Dermis blood vessel endothelial cell (primary cell): ENCODE measurements around the gene CYFIP2. TPM values are rescaled to one million over a fixed set of nuclear protein-coding genes. Genes with fewer than 3 reads are reported as not detected.

Experiments
- DNase-seq: peaks from one replicate; pipeline ENCODE4 v3.0.0; 2010
- total RNA-seq: library from RNA; depleted of rRNA; stranded (reverse); fragments of >200 nt; gene quantifications from 2 replicates; pipeline ENCODE4 v1.2.3, GENCODE V29; 2014

Gene CYFIP2
- total RNA-seq, 1 donor from 2014 or later: 11.7 TPM

DNA sequence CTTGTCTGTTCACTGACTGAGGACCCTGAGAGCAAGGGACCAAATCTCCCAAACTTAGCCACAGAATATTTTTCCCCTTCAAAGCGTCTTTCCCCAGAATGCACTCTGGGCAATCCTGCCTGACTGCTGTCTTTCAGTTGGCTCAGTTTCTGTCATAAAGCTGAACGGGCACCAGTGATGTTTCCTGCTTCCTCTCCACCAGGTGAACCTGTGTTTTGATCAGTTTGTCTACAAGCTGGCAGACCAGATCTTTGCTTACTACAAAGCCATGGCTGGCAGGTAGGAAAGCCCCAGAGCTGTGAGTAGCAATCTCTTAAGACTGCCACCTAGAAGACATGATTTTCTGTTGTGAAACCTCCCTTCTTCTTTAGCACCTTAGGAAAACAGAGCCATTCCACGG lies 61.8 kb downstream of the CYFIP2 start:
- DNase-seq: no peak

DNA sequence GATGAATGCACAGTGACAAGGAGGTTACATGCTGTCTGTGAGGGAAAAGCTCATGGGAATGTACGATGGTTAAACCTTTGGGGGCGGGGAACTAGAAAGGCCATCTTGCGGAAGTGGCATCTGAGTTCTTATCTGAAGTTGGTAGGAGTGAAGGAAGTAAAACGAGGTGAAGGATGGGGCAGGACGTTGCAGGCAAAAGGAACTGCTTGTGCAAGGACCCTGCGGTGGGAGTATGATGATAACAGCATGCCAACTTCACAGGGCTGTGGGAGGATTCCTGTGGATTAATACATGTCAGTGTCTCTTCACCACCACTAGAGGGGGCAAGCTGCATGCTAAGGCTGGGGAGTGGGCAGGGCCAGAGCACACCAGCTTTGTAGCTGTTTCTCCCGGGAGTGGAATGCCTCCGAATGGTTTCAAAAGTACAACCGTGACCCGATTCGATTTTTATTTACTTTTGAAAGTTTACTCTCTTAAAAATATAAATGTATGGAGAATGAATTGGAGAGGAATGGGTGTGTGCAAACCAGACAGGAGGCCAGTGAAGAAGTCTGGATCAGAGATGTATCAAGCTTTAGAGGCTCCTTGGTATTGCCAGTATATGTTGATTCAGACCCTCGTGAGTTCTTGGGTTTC lies 62.5 kb downstream of the CYFIP2 start:
- peak; percentile 86 for DNase-seq

DNA sequence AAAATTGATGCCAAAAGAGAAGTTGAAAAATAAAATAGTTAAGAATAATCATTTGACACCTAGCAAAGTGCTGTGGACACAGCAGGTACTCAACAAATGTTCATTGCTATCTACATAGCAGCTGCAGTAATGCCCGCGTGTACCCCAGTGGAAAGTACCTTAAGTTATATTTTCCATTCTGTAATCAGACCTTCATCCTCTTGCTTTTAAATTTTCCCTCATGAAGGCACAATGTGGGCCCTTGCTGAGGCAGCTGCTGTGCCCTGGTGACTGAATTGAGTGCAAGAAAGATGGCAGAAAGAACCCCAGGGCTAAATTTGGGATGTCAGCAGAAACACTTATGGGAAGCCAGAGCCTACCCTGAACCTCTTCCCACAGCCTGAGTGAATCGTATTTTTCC lies 65.9 kb downstream of the CYFIP2 start:
- no peak for DNase-seq

DNA sequence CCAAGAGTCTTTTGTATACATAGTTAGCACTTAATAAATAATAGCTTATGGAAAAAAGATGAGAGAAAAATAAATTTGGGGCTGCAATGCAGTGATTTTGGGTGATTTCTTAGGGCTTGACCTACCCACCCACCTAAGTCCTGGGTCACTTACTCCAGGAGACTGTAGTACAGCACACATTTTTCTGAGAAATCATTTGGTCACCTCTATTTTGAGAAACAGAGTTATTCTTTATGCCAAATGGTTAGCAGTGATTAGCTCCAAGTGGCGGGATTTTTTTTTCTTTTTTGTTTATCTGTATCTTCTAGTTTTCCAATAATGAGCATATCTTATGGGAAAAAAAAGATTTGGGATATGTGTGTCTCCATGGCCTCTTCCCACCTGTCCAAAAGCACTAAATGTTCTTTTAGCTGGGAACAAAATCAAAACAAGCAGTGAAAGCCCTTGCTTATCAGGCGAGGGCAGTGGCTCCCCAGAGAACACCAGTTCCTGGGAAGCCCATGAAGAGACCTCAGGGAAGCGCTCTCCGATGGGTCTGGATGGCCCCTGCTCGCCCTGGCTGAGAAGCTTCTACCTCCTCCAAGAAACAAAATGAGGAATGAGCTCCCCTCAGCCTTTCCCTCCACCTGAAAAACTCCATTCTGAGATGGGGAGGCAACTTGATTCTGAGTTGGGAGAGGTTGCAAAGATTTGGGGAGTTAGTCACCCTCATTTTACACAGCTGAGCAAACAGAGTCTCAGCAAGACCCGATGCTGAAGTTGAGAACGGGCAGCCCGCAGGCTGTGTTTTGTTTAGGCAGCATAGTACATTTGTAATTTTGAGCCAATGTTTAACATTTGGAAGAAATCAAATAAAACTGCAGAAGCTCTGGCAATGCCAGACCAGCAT lies 69.9 kb downstream of the CYFIP2 start:
- DNase-seq: no peak

DNA sequence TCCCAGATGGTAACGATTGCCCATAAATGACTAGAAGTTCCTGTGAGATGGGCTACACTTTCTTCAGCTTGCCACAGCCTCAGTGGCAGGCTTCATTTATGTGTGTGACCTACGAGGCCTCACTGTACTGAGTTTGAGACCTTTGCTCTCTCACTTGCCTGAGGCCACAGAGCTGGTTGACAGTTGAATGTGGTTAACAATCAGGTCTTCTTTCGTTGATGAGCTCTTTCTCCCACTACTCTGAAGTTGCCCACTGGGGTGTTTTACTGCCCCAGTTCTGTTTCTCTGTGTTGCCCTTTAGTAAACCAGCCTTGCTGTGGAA lies 70.5 kb downstream of the CYFIP2 start:
- no peak for DNase-seq

DNA sequence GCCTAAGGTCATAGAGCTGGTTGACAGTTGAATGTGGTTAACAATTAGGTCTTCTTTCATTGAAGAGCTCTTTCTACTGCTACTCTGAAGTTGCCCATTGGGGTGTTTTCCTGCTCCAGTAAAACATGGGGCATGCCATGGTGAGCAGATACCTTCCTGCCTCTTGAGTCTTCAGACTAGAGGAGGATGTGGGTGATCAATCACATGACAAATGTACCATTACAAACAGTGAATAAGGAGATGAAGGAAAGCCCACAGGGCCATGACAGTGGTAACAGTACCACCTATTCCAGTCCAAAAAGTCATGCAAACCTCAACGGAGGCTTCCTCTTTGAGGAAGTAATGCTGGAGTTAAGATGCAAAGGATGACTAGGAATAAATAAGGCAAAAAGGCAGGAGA lies 73.5 kb downstream of the CYFIP2 start:
- DNase-seq: no peak

DNA sequence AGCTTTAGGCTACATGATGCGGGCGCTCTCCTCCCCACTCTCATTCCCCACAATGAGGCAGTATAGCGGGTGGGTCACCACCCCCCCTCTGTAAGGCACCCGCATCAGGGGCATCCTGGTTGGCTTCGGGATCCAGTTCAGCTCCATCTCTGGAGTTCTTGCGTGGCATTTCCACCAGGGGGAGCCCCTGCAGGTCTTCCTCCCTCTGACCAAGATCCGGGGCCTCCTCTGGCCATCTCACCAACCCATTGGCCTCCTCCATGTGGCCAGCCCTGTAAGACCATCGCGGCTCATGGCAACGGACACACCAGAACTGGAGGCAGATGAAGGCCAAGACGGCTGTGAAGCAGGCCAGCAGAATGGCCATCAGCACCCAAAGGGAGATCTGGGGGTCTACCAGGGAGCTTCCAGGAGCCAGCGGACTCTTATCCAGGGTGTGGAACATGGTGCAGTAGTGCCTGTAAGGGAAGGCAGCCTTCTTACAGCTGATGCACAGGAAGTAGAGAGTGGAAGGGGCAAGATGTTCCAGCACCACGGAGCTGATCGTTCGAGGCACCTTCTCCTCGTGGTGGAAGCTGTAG lies 77.0 kb downstream of the CYFIP2 start:
- peak; percentile 56 for DNase-seq

DNA sequence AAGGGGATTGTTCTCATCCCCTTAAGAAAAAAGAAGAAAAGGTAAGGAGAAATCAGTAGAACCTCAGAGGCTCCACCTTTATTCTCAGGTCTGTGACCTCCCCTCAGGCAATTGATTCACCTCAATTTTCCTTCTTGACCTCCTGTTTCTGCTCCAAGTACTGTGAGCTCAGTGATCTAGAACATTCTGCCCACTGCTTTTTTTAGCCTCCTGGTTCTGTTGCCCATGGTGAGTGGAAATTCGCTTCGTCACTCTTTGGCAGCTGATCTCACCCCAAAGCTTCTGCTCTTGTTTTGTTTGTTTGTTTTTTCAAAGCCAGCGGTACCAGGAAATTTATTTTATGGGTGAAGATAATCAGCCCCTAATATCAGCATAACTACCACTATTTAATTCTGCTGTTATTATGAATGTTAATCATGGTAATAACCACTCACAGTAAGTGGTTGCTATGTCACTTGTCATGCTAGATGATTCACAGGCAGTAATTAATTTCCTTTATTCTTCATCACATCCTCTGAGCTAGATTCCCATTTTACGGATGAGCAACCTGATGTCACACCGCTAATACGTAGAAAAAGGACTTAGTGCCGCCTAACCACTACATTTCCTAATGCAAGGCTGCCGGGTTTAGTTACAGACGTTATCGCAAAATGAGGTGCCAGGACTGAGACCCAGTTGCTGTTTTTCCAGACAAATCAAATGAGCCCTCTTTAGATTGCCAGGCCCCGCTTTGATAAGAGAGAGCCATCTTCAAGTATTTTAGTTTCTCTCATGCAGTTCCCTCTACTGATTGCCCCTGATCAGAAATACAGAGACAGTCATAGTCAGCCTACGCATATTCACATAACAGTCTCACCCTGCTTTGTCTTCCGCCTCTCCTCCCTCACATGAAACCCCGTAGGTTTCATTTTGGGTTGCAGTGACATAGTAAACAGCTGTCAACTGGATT lies 78.2 kb downstream of the CYFIP2 start:
- DNase-seq: peak; percentile 2

DNA sequence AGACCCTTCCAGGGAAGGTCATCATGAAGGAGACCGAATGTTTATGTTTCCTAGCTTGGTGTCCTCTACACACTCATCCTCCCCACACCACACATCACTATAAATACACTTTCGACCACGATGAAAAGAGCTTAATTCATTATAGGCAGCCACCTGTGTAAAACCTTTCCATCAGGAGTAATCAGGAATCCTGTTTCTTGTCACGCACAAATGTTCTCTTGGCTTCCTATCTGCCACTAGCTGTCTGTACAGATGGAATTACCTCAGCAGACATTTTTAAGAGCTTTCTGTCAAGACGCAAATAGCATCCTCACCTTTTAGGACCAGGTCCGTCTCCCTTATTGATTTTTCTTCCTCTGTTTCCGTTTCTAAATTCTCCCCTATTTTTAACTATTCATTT lies 79.1 kb downstream of the CYFIP2 start:
- DNase-seq: no peak

DNA sequence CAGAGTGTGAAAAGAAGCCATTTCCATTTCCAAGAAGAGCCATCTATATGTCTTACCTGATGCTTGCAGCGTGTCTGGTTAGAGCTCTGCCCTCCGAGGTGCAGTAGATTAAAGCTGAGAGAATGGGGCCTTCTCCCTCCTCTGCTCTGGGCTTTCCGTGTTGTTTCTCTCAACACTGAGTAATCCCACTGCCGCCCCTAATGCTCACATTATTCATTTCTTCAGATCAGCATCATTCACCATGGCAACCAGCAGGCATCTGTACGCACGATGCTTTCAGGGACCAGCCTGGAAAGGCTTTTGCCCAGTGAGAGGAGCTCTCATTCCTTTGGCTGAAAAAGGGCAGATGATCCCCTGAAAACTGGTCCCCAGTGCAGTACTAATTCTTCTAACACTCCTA lies 79.6 kb downstream of the CYFIP2 start:
- DNase-seq: no peak

DNA sequence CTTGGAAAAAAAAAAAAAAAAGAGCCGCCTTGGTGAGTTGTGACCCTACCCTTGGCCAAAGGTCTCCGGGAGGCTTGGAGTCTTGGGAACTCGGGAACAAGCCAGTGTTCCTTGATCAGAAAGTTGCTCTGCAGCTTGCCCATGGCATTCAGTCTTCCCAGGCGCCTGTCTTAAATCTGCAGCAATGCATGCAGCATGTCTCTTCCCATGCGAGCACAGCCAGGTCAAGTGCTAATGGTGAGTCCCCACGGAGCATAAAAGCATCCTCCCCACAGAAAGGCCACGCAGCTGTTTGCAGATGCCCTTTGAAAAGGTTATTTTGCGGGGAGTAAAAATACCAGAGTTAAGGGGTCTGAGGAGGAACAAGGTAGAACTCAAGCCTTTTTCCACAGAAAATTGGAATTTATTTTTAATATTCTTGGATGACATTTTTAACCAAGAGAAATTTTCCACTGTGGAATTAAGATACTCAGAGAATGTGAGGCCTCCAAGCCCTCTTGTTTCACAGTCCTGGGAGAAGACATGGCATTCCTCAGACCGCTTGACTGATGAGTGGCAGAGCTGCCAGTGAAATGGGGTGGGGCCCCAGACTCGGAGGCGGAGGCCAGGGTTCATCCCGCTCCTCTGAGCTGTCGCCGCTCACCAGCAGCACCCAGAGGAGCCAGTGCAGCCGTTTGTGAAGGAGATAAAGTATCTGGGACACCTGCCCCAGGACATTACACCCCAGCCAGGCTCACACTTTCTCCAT lies 81.6 kb downstream of the CYFIP2 start:
- no peak for DNase-seq

DNA sequence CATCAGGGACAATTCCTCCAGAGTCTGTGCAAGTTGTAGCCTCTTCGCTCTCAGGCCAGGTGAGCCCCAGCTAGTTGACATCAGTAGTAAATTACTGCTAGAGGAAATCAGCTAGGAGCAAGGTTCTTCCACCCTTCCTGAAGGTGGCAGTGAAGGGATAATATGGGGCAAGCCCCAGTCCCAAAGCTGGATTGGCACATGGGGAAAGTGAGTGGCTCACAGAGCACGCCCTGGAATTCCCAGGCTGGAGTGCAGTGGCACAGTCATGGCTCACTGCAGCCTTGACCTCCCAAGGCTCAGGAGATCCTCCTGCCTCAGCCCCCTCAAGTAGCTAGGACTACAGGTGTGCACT lies 82.1 kb downstream of the CYFIP2 start:
- DNase-seq: no peak

DNA sequence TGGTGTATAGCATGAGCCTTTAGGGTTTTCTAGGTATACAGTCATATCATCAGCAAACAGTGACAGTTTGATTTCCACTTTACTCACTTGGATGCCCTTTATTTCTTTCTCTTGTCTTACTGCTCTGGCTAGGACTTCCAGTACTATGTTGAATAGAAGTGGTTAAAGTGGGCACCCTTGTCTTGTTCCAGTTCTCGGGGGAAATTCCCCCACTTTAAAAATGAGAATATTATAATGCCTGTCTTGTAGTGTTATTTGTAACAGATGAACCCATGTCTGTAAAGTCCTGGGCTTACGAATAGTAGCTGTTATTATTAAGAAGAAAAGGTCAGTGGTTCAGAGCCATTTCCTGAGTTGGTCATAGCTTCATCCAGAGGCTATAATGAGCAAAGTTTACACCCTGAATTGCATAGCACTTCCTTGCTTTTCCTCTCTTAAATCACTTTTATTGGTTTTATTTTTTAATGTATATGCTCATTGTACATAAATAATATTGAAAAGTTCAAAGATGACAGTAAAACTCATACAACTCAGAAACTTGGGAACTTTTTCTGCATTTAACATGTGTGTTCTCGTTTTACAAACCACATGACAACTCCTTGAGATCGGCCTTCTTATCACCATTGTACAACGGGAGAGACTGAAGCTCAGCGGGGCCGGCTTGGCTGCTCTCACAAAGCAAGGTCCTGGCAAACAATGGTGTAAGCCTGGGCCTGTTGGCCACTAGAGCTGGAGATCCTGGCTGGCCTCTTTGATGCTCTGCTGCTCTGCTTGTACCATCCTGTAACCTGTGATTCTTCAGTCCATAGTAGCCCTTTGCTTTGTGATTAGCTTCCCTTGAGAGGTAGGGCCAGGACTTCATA lies 85.2 kb downstream of the CYFIP2 start:
- DNase-seq: peak; percentile 66

DNA sequence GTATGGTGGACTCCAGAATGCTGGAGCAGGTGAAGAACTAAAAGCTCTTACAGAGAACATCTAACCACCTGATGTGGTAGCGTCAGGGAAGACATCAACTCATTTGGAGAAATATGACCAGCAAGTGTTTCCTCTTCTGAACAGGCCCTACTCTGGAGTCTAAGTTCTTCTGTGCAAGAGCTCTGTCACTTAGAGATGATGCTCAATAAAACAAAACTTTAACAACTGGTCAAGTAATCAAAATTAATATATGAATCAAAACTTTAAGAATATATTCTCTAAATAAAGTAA lies 85.8 kb downstream of the CYFIP2 start:
- DNase-seq: no peak

DNA sequence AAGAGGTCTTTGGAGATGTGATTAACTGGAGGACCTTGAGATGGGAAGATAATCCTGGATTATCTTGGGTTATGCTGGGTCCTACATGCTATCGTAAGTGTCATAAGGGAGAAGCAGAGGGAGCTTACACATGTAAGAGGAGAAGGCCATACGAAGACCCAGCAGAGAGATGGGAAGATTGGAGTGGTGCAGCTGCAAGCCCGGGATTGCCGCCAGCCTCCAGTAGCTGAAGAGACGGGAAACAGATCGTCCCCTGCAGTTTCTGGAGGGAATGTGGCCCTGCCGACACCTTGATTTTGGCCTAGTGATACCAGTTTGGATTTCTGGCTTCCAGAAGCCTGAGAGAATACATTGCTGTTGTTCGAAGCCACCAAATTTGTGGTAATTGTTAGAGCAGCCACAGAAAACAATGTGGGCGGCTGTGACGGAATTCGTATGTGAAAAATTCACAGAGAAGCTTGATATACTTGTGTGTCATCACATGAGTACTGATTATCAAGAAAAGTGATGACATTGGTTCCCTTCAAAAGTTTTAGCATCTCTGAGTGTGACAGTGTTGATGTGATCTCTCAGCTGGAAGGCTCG lies 86.9 kb downstream of the CYFIP2 start:
- DNase-seq: no peak

DNA sequence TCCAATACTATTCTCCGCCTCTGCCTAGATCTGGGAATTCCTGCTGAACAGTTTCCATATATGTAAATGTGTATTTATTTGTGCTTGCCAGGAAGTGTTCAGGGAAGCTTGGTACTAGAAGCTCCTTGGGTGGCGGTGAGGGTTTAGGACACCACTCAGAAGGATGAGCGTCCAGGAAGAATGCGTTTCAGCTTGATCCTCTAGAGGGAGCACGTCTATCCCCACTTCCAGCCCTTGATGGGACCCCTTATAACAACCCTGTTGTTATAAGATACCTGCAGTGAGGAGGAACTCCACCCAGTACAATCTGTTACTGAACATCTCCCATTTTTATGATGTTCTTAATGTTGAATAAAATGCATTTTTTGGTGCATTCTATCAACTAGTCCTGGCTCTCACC lies 88.9 kb downstream of the CYFIP2 start:
- peak; percentile 19 for DNase-seq

DNA sequence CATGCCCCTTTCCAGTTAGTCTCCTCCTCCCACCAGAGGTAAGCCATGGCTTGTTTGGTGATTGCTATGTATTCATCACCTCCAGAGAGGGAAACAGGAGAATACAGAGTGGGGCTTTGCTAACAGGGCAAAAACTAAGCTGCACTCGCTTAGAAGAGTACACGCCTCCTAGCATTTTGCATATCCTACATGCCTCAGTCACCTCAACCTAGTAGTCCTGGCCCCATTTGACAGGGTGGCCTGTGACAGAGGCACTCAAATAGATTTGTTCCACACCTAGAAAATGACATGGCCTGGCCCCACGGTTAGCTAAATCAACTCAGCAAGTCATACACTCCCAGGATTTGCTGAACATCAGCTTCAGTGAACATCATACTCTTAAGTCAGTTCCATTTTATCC lies 90.7 kb downstream of the CYFIP2 start:
- no peak for DNase-seq

DNA sequence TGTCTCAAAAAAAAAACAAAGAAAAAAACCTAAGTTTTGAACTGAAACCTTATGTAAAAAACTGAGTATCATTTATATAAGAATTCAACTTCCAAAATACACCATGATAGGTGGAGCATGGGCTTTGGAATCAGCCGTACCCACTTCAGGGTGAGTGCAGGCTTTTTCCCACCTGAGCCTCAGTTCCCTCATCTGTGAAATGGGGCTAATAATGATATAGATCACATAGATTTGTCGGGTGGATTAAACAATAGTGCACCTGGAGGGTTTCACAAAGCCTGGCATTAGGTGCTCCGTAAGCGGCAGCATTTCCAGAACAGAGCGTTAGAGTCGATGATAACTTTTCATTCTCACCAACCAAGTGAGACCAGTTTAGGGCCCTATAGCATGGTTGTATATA lies 91.9 kb downstream of the CYFIP2 start:
- DNase-seq: no peak

DNA sequence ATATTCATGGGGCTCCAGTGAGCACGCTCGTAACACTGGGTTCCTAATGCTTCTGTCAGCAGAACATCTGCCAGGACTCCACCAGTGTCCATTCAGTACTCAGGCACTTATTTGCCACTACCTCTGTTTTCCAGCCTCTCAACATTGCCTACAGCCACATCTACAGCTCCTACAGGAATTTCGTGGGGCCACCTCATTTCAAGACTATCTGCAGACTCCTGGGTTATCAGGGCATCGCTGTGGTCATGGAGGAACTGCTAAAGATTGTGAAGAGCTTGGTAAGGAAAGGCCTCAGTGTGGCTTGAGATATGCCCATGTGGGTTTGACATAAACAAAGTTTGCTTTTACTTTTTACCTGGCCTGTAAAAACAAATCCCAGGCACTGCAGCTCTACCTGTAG lies 92.9 kb downstream of the CYFIP2 start:
- no peak for DNase-seq

DNA sequence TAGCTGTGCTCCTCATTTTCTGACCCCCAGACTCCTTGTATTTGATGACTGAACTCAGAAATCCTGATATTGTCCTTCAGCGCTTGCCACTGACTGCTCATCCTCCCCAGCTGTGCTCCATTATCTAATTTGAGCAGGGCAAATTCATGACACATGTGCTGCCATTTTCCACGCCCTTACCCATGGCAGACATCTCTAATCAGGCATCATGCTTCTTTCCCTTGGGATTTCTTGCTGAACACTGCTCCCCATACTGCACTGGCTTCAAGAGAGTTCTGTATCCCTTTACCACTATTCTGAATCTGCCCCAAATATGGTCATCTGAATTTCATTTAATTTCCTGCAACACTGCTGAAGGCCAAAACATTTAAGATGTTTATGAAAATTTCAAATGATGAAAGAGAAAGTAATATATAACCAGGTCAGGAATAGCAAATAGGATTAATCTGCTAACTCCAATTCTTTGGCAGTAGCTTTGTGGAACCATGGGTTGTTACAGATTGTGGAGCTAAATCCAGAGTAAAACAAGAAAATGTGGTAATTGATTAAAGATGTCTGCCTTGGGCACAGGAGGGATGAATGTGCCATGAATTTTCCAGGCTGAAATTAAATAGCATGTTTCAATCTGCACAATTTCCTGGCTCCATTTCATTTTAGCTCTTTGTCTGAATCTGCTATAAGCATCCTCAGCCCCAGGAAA lies 93.6 kb downstream of the CYFIP2 start:
- no peak for DNase-seq

DNA sequence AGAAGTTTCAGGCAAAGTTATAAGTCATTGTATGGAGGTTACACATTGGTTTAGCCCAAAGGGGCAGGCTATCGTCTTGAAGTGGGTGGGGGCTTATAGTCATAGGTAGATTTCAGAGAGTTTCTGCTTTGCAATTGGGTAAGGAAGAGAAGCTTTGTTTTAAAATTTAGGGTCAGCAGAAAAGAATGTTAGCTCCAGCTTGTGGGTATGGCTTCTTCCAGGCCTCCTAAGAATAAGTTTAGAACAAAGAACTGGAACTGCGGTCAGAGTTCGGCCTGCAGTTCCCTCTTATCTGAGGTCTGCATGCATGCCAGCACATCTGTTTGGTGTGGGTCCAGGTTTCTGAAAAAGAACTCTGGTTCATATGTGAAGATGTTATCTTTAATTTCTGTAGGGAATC lies 96.1 kb downstream of the CYFIP2 start:
- no peak for DNase-seq
